K562 (cell line): ENCODE results near the gene CCDC192. TPM values are rescaled to one million over a fixed set of nuclear protein-coding genes. Genes with fewer than 3 reads are reported as not detected.

Experiments used
- ATAC-seq: fragments of 200-7000 bp; cut with Tn5 transposase; 3 replicates; pipeline ENCODE4 v1.9.1; 2020; ENCODE audit warnings: moderate library complexity
- BruUV-seq: library from RNA; stranded (reverse); fragments of 400-500 nt; replicated peaks from 2 replicates; lab custom pipeline; 2021; lab: Mats Ljungman, UMichigan
- CTCF ChIA-PET: fragments of 300-600 bp; formaldehyde crosslinking; extraction: SDS; loops from one replicate; lab custom pipeline; 2021; ENCODE audit warnings: low intra/inter-chr PET ratio; lab: Yijun Ruan, JAX
- POLR2A ChIA-PET: fragments of 300-600, 350-650 bp; sonication (Branson Sonifier 250); formaldehyde crosslinking; extraction: SDS; loops from one replicate; lab custom pipeline; 2021; ENCODE audit warnings: antibody characterized with exemption, inconsistent platforms; lab: Yijun Ruan, JAX
- DNase-seq, 4 experiments: peaks; one replicate each; pipeline versions ENCODE4 v3.0.0 to v3.0.0-alpha.2; 2011 to 2018; ENCODE audit warnings: low spot score in 3 of 4, mixed read lengths in 3 of 4; ENCODE audit errors: extremely low read depth in 1 of 4
- FAIRE-seq: peaks from 2 replicates; lab custom pipeline; 2011; peaks lifted over from hg19 to GRCh38; lab: Jason Lieb, UNC
- H2AFZ ChIP-seq: 2 replicates; pipeline ENCODE4 v1.6.0; 2011; ENCODE audit warnings: low read depth, low read length, control low read depth, inconsistent platforms
- H3K27ac ChIP-seq: fragments of 200-600 bp; 3 replicates; pipeline ENCODE4 v1.8.0; 2011; ENCODE audit warnings: low read depth, mild to moderate bottlenecking, control low read depth, inconsistent platforms, low read length, moderate library complexity, mixed read lengths; ENCODE audit errors: extremely low read depth
- H3K27me3 ChIP-seq, 2 experiments: fragments of 300-600 bp in 1 of 2; 2 replicates in 1 of 2; 3 replicates in 1 of 2; pipeline versions ENCODE4 v1.6.0 to v1.8.0; 2011; ENCODE audit warnings: inconsistent platforms in 2 of 2, low read length in 2 of 2, mild to moderate bottlenecking in 1 of 2, mixed read lengths in 1 of 2, moderate library complexity in 1 of 2; ENCODE audit not compliant: control insufficient read depth in 2 of 2, insufficient read depth in 2 of 2
- H3K36me3 ChIP-seq: fragments of 300-600 bp; 3 replicates; pipeline ENCODE4 v1.8.0; 2011; ENCODE audit warnings: mild to moderate bottlenecking, low read length, inconsistent platforms; ENCODE audit not compliant: control insufficient read depth, insufficient read depth
- H3K4me1 ChIP-seq, 2 experiments: fragments of 200-600 bp in 1 of 2; replicated peaks in 1 of 2; 2 replicates in 1 of 2; 3 replicates in 1 of 2; pipeline versions ENCODE4 v1.5.1 to v1.8.0; 2011; ENCODE audit warnings: inconsistent platforms in 2 of 2, low read length in 2 of 2, mild to moderate bottlenecking in 1 of 2, mixed read lengths in 1 of 2, moderate library complexity in 1 of 2; ENCODE audit not compliant: control insufficient read depth in 2 of 2, insufficient read depth in 2 of 2
- H3K4me2 ChIP-seq: 2 replicates; pipeline ENCODE4 v1.6.1; 2011; ENCODE audit warnings: low read length, control low read depth, inconsistent platforms, mixed read lengths; ENCODE audit not compliant: insufficient read depth
- H3K4me3 ChIP-seq: fragments of 200-600 bp; sonication (generic), shearing (Covaris generic); 2 replicates; pipeline ENCODE4 v1.5.1; 2016; ENCODE audit warnings: control low read depth, inconsistent platforms
- H3K79me2 ChIP-seq: fragments of 200-600 bp; 3 replicates; pipeline ENCODE4 v1.8.0; 2011; ENCODE audit warnings: low read length, inconsistent platforms; ENCODE audit not compliant: control insufficient read depth, insufficient read depth
- H3K9ac ChIP-seq, 2 experiments: 2 replicates each; pipeline versions ENCODE4 v1.6.0 to v1.6.1; 2011; ENCODE audit warnings: low read depth in 2 of 2, low read length in 2 of 2, control low read depth in 1 of 2, inconsistent platforms in 1 of 2, mild to moderate bottlenecking in 1 of 2, mixed read lengths in 1 of 2; ENCODE audit not compliant: insufficient read depth in 1 of 2
- H3K9me1 ChIP-seq: one replicate; pipeline ENCODE4 v1.6.0; 2011; ENCODE audit warnings: inconsistent platforms, mild to moderate bottlenecking, low read length, moderate library complexity; ENCODE audit not compliant: control insufficient read depth, insufficient read depth
- H3K9me3 ChIP-seq: replicated peaks from 2 replicates; pipeline ENCODE4 v1.5.1; 2011; ENCODE audit warnings: low read depth, low read length, inconsistent platforms; ENCODE audit not compliant: control insufficient read depth, insufficient read depth
- H4K20me1 ChIP-seq: replicated peaks from 2 replicates; pipeline ENCODE4 v1.6.1; 2011; ENCODE audit warnings: low read length, inconsistent platforms, mixed read lengths; ENCODE audit not compliant: control insufficient read depth, insufficient read depth
- CTCFL ChIP-seq: IDR thresholded peaks from 2 replicates; pipeline ENCODE4 v1.6.1; 2011; ENCODE audit warnings: borderline replicate concordance, low read depth, mild to moderate bottlenecking, moderate library complexity, low read length; ENCODE audit not compliant: insufficient read depth, poor library complexity, severe bottlenecking
- HNRNPL ChIP-seq: fragments of 200-400 bp; formaldehyde crosslinking; IDR thresholded peaks from 2 replicates; pipeline ENCODE4 v1.6.1; 2017; ENCODE audit warnings: low read depth, mild to moderate bottlenecking, low read length
- PHF21A ChIP-seq: fragments of 450-650 bp; IDR thresholded peaks from 2 replicates; pipeline ENCODE4 v1.6.1; 2017; ENCODE audit warnings: low read depth, borderline replicate concordance
- POU5F1 ChIP-seq: fragments of 150-350 bp; IDR thresholded peaks from 2 replicates; pipeline ENCODE4 v1.6.1; 2014; ENCODE audit warnings: borderline replicate concordance, low read length, low read depth, mild to moderate bottlenecking; ENCODE audit not compliant: partially characterized antibody
- RBFOX2 ChIP-seq: fragments of 200-400 bp; formaldehyde crosslinking; IDR thresholded peaks from 2 replicates; pipeline ENCODE4 v1.6.1; 2017; ENCODE audit warnings: low read depth, mild to moderate bottlenecking, low read length, moderate library complexity
- RFX5 ChIP-seq: IDR thresholded peaks from 2 replicates; pipeline ENCODE4 v1.6.1; 2011; ENCODE audit warnings: low read depth, mild to moderate bottlenecking, improper control_type of control experiment, low read length
- SMAD4 ChIP-seq: fragments of 250-450 bp; sonication (Bioruptor Pico); conservative IDR thresholded peaks from 2 replicates; pipeline ENCODE4 v1.8.0; 2021; ENCODE audit warnings: inconsistent platforms, mild to moderate bottlenecking, moderate library complexity
- SMARCC2 ChIP-seq: fragments of 450-650 bp; IDR thresholded peaks from 2 replicates; pipeline ENCODE4 v1.6.1; 2017; ENCODE audit warnings: antibody characterized with exemption, moderate library complexity, mild to moderate bottlenecking, low read depth
- SREBF1 ChIP-seq: fragments of 150-350 bp; IDR thresholded peaks from 2 replicates; pipeline ENCODE4 v1.6.1; 2014; ENCODE audit warnings: antibody characterized with exemption, low read depth, low read length, borderline replicate concordance
- TCF7L2 ChIP-seq: fragments of 150-350 bp; IDR thresholded peaks from 2 replicates; pipeline ENCODE4 v1.6.1; 2016; ENCODE audit warnings: low read depth, mild to moderate bottlenecking, low read length, moderate library complexity
- TEAD1 ChIP-seq, 2 experiments: fragments of 450-650 bp in 1 of 2; sonication (generic) in 1 of 2; formaldehyde crosslinking; IDR thresholded peaks; 2 replicates each; pipeline versions ENCODE4 v1.4.0 to v1.8.0; 2020 to 2022; ENCODE audit warnings: mild to moderate bottlenecking in 2 of 2, missing genetic modification reagents in 1 of 2
- TFE3 ChIP-seq: fragments of 450-650 bp; formaldehyde crosslinking; IDR thresholded peaks from 2 replicates; pipeline ENCODE4 v1.4.0; 2020; ENCODE audit warnings: mild to moderate bottlenecking, mixed read lengths
- ZNF445 ChIP-seq: fragments of 250-450 bp; sonication (Bioruptor Pico); IDR thresholded peaks from 2 replicates; pipeline ENCODE4 v1.4.0; 2020; ENCODE audit warnings: low read depth, mild to moderate bottlenecking, moderate library complexity
- WGBS: fragments of 100-300 bp; shearing (Covaris generic); methylation state at CpG from one replicate; pipeline ENCODE4 v1.1.6; 2016; ENCODE audit warnings: low coverage, mixed read lengths; ENCODE audit not compliant: insufficient coverage; ENCODE audit errors: missing lambda C conversion rate; 5-methylcytosine and 5-hydroxymethylcytosine counted together
- in situ Hi-C: fragments of 300-500 bp; cut with MboI; formaldehyde crosslinking; loops from 4 replicates; pipeline ENCODE4 v1.15.0; 2018; ENCODE audit warnings: inconsistent platforms, mixed read lengths
- intact Hi-C: fragments of 100-400 bp; cut with micrococcal nuclease; formaldehyde crosslinking; loops from 2 replicates; pipeline ENCODE4 v1.14.2; 2022
- polyA plus RNA-seq, 8 experiments: library from polyadenylated mRNA; depleted of rRNA in 4 of 8; stranded (reverse) in 5 of 8; unstranded in 3 of 8; fragments of >200 nt; fragmentation: Nextera tagmentation in 2 of 8; fragmentation: Illumina TruSeq in 1 of 8; extraction: Ambion mirVana in 2 of 8; extraction: Trizol in 1 of 8; gene quantifications; 2 replicates each; pipeline versions ENCODE4 v1.2.1 to v1.2.3, GENCODE V29; 2011 to 2014; ENCODE audit warnings: inconsistent platforms in 1 of 8, missing spikeins in 1 of 8
- total RNA-seq, 7 experiments: library from RNA; depleted of rRNA in 6 of 7; stranded (reverse); fragments of >200 nt in 6 of 7; fragmentation: Illumina TruSeq in 2 of 7; extraction: Trizol in 2 of 7; gene quantifications; 2 replicates each; pipeline versions ENCODE4 v1.2.1 to v1.2.3, GENCODE V29; 2011 to 2021; ENCODE audit warnings: low replicate concordance in 1 of 7
- TF ChIP-seq, protein P1 (sequence below): fragments of 250-450 bp; sonication (Bioruptor Pico); IDR thresholded peaks from 2 replicates; pipeline ENCODE4 v1.5.0; 2022; ENCODE audit warnings: mild to moderate bottlenecking

The CCDC192 gene
- total and polyA plus RNA-seq, 9 of the 15 experiments (the other 6 are each of a cell fraction or from before 2014, with no cell fraction given) = 0.21 to 0.66 (median 0.38) TPM; not detected in 2

GRCh38 chr5:127969002-127969401, 265.8 kb downstream of the CCDC192 start:
- intact Hi-C loops (no loop called here), in situ Hi-C loops (no loop called here)
- Histone ChIP-seq H3K4me2 (no peak overlapping the region), H3K79me2 (no peaks in the 10 kb centered on the region), H2AFZ (no peak overlapping the region), H3K4me1 (no peaks in the 10 kb centered on the region; a peak in 1 of 5 replicates), H3K9me3 (no peaks in the 10 kb centered on the region), H3K4me3 (no peak overlapping the region), H3K36me3 (no peaks in the 10 kb centered on the region), H3K9me1 (no peaks in the 10 kb centered on the region), H3K27ac (no peak overlapping the region), H3K27me3 (no peaks in the 10 kb centered on the region), H4K20me1 (no peaks in the 10 kb centered on the region), H3K9ac (no peak overlapping the region)
- BruUV-seq = no TSS peak
- POLR2A ChIA-PET = no interaction called here
- no peak for TF ChIP-seq SREBF1
- no peak for TF ChIP-seq SMARCC2
- TF ChIP-seq CTCFL = no peak
- TF ChIP-seq SMAD4 (CRISPR knock-in tag) = no peak
- no peak for TF ChIP-seq TFE3 (CRISPR knock-in tag)
- TF ChIP-seq, protein P1, sequence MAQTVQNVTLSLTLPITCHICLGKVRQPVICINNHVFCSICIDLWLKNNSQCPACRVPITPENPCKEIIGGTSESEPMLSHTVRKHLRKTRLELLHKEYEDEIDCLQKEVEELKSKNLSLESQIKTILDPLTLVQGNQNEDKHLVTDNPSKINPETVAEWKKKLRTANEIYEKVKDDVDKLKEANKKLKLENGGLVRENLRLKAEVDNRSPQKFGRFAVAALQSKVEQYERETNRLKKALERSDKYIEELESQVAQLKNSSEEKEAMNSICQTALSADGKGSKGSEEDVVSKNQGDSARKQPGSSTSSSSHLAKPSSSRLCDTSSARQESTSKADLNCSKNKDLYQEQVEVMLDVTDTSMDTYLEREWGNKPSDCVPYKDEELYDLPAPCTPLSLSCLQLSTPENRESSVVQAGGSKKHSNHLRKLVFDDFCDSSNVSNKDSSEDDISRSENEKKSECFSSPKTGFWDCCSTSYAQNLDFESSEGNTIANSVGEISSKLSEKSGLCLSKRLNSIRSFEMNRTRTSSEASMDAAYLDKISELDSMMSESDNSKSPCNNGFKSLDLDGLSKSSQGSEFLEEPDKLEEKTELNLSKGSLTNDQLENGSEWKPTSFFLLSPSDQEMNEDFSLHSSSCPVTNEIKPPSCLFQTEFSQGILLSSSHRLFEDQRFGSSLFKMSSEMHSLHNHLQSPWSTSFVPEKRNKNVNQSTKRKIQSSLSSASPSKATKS (CRISPR knock-in tag) = no peak
- TF ChIP-seq TCF7L2 = no peak
- no peak for TF ChIP-seq HNRNPL
- no peak for TF ChIP-seq PHF21A
- no peak for TF ChIP-seq POU5F1
- no peak for TF ChIP-seq RBFOX2
- TF ChIP-seq ZNF445 (CRISPR knock-in tag) = no peak
- no peak for TF ChIP-seq RFX5
- TF ChIP-seq TEAD1 (CRISPR knock-in tag; IDR thresholded peaks at IDR 0.05) = no peak
- ATAC-seq (no peak), DNase-seq (no peak), FAIRE-seq (no peak)
- 30% methylated on average over 3 of the region's 3 CpGs for WGBS
- CTCF ChIA-PET = no interaction called here
